Measurements from ENCODE around the gene MUC5AC. TPM values are rescaled to one million over a fixed set of nuclear protein-coding genes. Genes with fewer than 3 reads are reported as not detected.

The MUC5AC gene
- total RNA-seq, 1 experiment from 2014 or later, result under 0.01 TPM

GRCh38 chr11:1163321-1163910, 5.7 kb downstream of the MUC5AC start:
- POLR2A ChIA-PET, result no interaction called here

GRCh38 chr11:1163911-1164735, 6.4 kb downstream of the MUC5AC start:
- ATAC-seq (no peak), DNase-seq (ENCODE audit: low read depth, low spot score) (no peak)
- Histone ChIP-seq H3K9me3 (ENCODE audit: control insufficient read depth in 1 of 2, insufficient read depth in 1 of 2, low read depth in 1 of 2, low read length in 2 of 2) (no peaks in the 10 kb centered on the region), H3K4me1 (ENCODE audit: control insufficient read depth in 1 of 2, insufficient read depth in 2 of 2, low read length in 2 of 2) (no peaks in the 10 kb centered on the region), H3K9me2 (ENCODE audit: insufficient read depth) (no peaks in the 10 kb centered on the region), H4K20me1 (ENCODE audit: insufficient read depth) (no peaks in the 10 kb centered on the region), H3K79me2 (ENCODE audit: insufficient read depth, low read length) (no peaks in the 10 kb centered on the region), H3K27ac (ENCODE audit: low read depth, low read length) (no peak overlapping the region), H3K36me3 (ENCODE audit: control insufficient read depth in 1 of 2, insufficient read depth in 2 of 2, low read length in 2 of 2) (no peaks in the 10 kb centered on the region), H3K27me3 (ENCODE audit: insufficient read depth, low read length) (no peaks in the 10 kb centered on the region), H3K4me3 (replicated peaks in 1 of 2; ENCODE audit: low read depth in 1 of 2, low read length in 2 of 2) (no peak overlapping the region), H3K4me2 (ENCODE audit: low read length) (no peak overlapping the region), H3K9ac (ENCODE audit: low read length) (no peak overlapping the region), H2AFZ (ENCODE audit: low read depth, low read length, poor library complexity, severe bottlenecking) (no peak overlapping the region)
- CTCF ChIA-PET, result no interaction called here
- BruUV-seq (replicated peaks), result no TSS peak
- TF ChIP-seq MAX (IDR thresholded peaks at IDR 0.05) (no peak), EZH2phosphoT487 (IDR thresholded peaks at IDR 0.05; ENCODE audit: borderline replicate concordance) (no peak), POLR2A (IDR thresholded peaks at IDR 0.05; ENCODE audit: borderline replicate concordance, extremely low read depth, insufficient read depth, insufficient read length) (no peak), REST (IDR thresholded peaks at IDR 0.05; ENCODE audit: low read depth) (no peak), RAD21 (IDR thresholded peaks at IDR 0.05; ENCODE audit: low read depth) (no peak), CEBPB (IDR thresholded peaks at IDR 0.05; ENCODE audit: low read depth) (no peak), ZFX (IDR thresholded peaks at IDR 0.05) (no peak), TCF7L2 (IDR thresholded peaks at IDR 0.05; ENCODE audit: borderline replicate concordance, extremely low read depth, insufficient read depth, insufficient read length) (no peak)
- RAD21 ChIA-PET (ENCODE audit: low non-redundant PET in 1 of 2, low total read pairs in 2 of 2, uncharacterized antibody in 2 of 2, unreplicated experiment in 2 of 2), result no interaction called here
- POLR2A ChIA-PET, result no interaction called here
- intact Hi-C loops (cut with micrococcal nuclease), result no loop called here

More at GRCh38 chr11:1163321-1163910, 5.7 kb downstream of the MUC5AC start:
- Histone ChIP-seq H3K79me2 (ENCODE audit: insufficient read depth, low read length) (no peaks in the 10 kb centered on the region), H3K9me3 (ENCODE audit: control insufficient read depth in 1 of 2, insufficient read depth in 1 of 2, low read depth in 1 of 2, low read length in 2 of 2) (no peaks in the 10 kb centered on the region), H3K9ac (ENCODE audit: low read length) (no peak overlapping the region), H2AFZ (ENCODE audit: low read depth, low read length, poor library complexity, severe bottlenecking) (no peak overlapping the region), H3K27me3 (ENCODE audit: insufficient read depth, low read length) (no peaks in the 10 kb centered on the region), H3K4me3 (replicated peaks in 1 of 2; ENCODE audit: low read depth in 1 of 2, low read length in 2 of 2) (no peak overlapping the region), H3K4me2 (ENCODE audit: low read length) (no peak overlapping the region), H3K9me2 (ENCODE audit: insufficient read depth) (no peaks in the 10 kb centered on the region), H4K20me1 (ENCODE audit: insufficient read depth) (no peaks in the 10 kb centered on the region), H3K27ac (ENCODE audit: low read depth, low read length) (no peak overlapping the region), H3K36me3 (ENCODE audit: control insufficient read depth in 1 of 2, insufficient read depth in 2 of 2, low read length in 2 of 2) (no peaks in the 10 kb centered on the region), H3K4me1 (ENCODE audit: control insufficient read depth in 1 of 2, insufficient read depth in 2 of 2, low read length in 2 of 2) (no peaks in the 10 kb centered on the region)
- intact Hi-C loops (cut with micrococcal nuclease), result no loop called here
- RAD21 ChIA-PET (ENCODE audit: low non-redundant PET in 1 of 2, low total read pairs in 2 of 2, uncharacterized antibody in 2 of 2, unreplicated experiment in 2 of 2), result no interaction called here
- BruUV-seq (replicated peaks), result no TSS peak
- DNase-seq (ENCODE audit: low read depth, low spot score) (no peak), ATAC-seq (no peak)
- TF ChIP-seq EZH2 (IDR thresholded peaks at IDR 0.05) (no peak), JUND (IDR thresholded peaks at IDR 0.05) (no peak), FOSL1 (IDR thresholded peaks at IDR 0.05; ENCODE audit: low read depth) (no peak)
- CTCF ChIA-PET, result no interaction called here
